CD4-positive, alpha-beta T cell (primary cell): ENCODE results near the gene PIGK. TPM values are rescaled to one million over a fixed set of nuclear protein-coding genes. Genes with fewer than 3 reads are reported as not detected.
"Not testable (repeated sequence)": the region's sequence is repeated elsewhere in the genome, so short reads cannot be mapped to it uniquely, and the experiment has no call there.

Experiments used
- ATAC-seq: fragments of 200-7000 bp; cut with Tn5 transposase; one replicate; pipeline ENCODE4 v1.10.0; 2022; ENCODE audit warnings: mild to moderate bottlenecking; ENCODE audit not compliant: poor library complexity
- CTCF ChIA-PET: fragments of 350-600 bp; sonication (Branson Sonifier 250); formaldehyde crosslinking; loops from one replicate; lab custom pipeline; 2021; ENCODE audit warnings: antibody characterized with exemption, inconsistent platforms; lab: Charles Lee
- POLR2A ChIA-PET: fragments of 350-600 bp; sonication (Branson Sonifier 250); formaldehyde crosslinking; loops from one replicate; lab custom pipeline; 2021; ENCODE audit warnings: antibody characterized with exemption, inconsistent platforms; lab: Charles Lee
- DNase-seq, 14 experiments: peaks; one replicate each; pipeline ENCODE4 v3.0.0-alpha.2; 2013 to 2020; ENCODE audit warnings: mixed read lengths in 2 of 14
- H3K27ac ChIP-seq, 2 donors: one replicate each; pipeline versions ENCODE4 v1.5.1 to v1.7.0; 2013; ENCODE audit warnings: low read length in 2 of 2, low read depth in 1 of 2, mild to moderate bottlenecking in 1 of 2
- H3K27me3 ChIP-seq, 2 experiments: 1 replicate in 1 of 2; 2 replicates in 1 of 2; pipeline versions ENCODE4 v1.6.1 to v1.7.0; 2013; ENCODE audit warnings: low read length in 2 of 2, control low read depth in 1 of 2, mild to moderate bottlenecking in 1 of 2, moderate library complexity in 1 of 2; ENCODE audit not compliant: insufficient read depth in 2 of 2, control insufficient read depth in 1 of 2
- H3K36me3 ChIP-seq: one replicate; pipeline ENCODE4 v1.6.1; 2013; ENCODE audit warnings: low read length, control low read depth; ENCODE audit not compliant: insufficient read depth
- H3K4me1 ChIP-seq: one replicate; pipeline ENCODE4 v1.6.1; 2013; ENCODE audit warnings: low read length, control low read depth; ENCODE audit not compliant: insufficient read depth
- H3K4me3 ChIP-seq: one replicate; pipeline ENCODE4 v1.5.1; 2013; ENCODE audit warnings: mild to moderate bottlenecking, low read length, moderate library complexity
- H3K9me3 ChIP-seq, 2 experiments: 1 replicate in 1 of 2; 2 replicates in 1 of 2; pipeline versions ENCODE4 v1.6.1 to v1.7.0; 2013; ENCODE audit warnings: low read length in 2 of 2, mild to moderate bottlenecking in 2 of 2, control low read depth in 1 of 2, moderate library complexity in 1 of 2; ENCODE audit not compliant: control insufficient read depth in 1 of 2, insufficient read depth in 1 of 2
- H3K27ac Mint-ChIP-seq: one replicate; pipeline ENCODE4 v1.8.0; 2020; ENCODE audit warnings: mixed read lengths
- H3K27me3 Mint-ChIP-seq: one replicate; pipeline ENCODE4 v1.8.0; 2021; ENCODE audit warnings: mixed read lengths
- H3K36me3 Mint-ChIP-seq: one replicate; pipeline ENCODE4 v1.8.0; 2021; ENCODE audit warnings: low read depth, mixed read lengths
- H3K4me1 Mint-ChIP-seq: one replicate; pipeline ENCODE4 v1.8.0; 2021; ENCODE audit warnings: low read depth, mixed read lengths
- H3K4me3 Mint-ChIP-seq: one replicate; pipeline ENCODE4 v1.8.0; 2020; ENCODE audit warnings: mild to moderate bottlenecking, mixed read lengths
- H3K9me3 Mint-ChIP-seq: one replicate; pipeline ENCODE4 v1.8.0; 2020; ENCODE audit warnings: mixed read lengths
- CTCF ChIP-seq: fragments of 200-600 bp; IDR thresholded peaks from one replicate; pipeline ENCODE4 v1.8.0; 2022; ENCODE audit warnings: antibody characterized with exemption, mild to moderate bottlenecking
- intact Hi-C, 2 experiments: fragments of 100-400 bp; cut with DNase I in 1 of 2; cut with micrococcal nuclease in 1 of 2; formaldehyde crosslinking; loops; one replicate each; pipeline versions ENCODE4 v1.15.1 to v1.9.0; 2023 to 2025; cut with DNase I, micrococcal nuclease
- total RNA-seq, 174 experiments: library from RNA in 2 of 174; stranded (reverse) in 2 of 174; gene quantifications; one replicate each; pipeline ENCODE4 v1.2.3 and lab custom pipeline; 2021 to 2026

Gene PIGK
- total RNA-seq, 2 experiments from 2014 or later: 10.1 to 10.3 TPM

DNA sequence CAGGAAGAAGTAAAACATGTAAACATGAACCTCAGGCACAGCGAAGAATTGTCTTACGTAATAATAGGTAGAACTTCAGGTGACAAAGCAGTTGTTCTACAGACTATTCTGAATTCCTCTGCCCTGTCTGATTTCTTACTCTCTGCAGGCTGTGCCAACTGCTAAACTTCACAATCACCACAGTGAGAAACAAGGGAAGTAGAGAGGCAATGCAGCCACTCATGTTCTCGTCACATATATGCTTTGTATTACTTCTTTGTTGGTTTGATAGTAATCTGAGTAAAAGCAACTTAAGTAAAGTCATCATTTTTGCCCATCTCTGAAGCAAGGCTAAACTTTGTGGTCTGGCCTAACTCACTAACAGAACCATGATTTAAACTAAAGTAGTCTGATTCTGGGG lies 21.9 kb downstream of the PIGK start:
- POLR2A ChIA-PET: no interaction called here
- Histone ChIP-seq H3K27ac (no peak overlapping the region), H3K4me1 (no peaks in the 10 kb centered on the region), H3K36me3 (no peaks in the 10 kb centered on the region), H3K27me3 (no peaks in the 10 kb centered on the region), H3K9me3 (no peaks in the 10 kb centered on the region), H3K4me3 (no peak overlapping the region)
- Mint-ChIP-seq H3K27ac (peak overlapping the region; percentile 66), H3K4me1 (peaks cover 40% of the 10 kb centered on the region), H3K4me3 (peak overlapping the region; percentile 23), H3K36me3 (peaks cover 51% of the 10 kb centered on the region), H3K9me3 (no peaks in the 10 kb centered on the region), H3K27me3 (no peaks in the 10 kb centered on the region)
- CTCF ChIA-PET: no interaction called here
- intact Hi-C loops: no loop called here
- DNase-seq (peak in 1 of 14 experiments; percentile 5), ATAC-seq (peak; percentile 78)
- TF ChIP-seq CTCF: no peak

- intact Hi-C loops: no loop called here
Observed at GRCh38 chr1:77193951-77194350, 25.3 kb downstream of the PIGK start.

DNA sequence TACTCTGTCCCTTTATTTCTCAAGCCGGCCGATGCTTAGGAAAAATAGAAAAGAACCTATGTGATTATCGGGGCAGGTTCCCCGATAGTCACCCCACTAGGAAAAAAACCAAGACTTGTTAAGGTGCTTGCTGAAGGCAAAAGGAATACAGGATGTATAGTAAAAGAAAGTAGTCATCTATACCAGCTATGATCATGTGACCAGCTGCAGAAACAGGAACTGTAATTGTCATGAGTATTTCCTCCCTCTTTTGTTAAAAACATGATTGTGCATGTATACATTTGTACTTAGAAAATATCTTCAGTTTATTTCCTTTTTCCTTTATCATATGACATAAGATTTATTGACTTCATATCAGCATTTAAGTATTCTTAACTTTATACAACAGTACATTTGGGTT lies 30.5 kb downstream of the PIGK start:
- ATAC-seq (no peak), DNase-seq (peak in 1 of 14 experiments; percentile 20)
- ChIA-PET POLR2A (no interaction called here), CTCF (no interaction called here)
- no peak for TF ChIP-seq CTCF
- no peak overlapping the region for H3K27ac ChIP-seq
- H3K9me3 Mint-ChIP-seq: peaks cover 5% of the 10 kb centered on the region
- no peaks in the 10 kb centered on the region for H3K27me3 ChIP-seq
- H3K4me3 ChIP-seq: no peak overlapping the region
- peaks cover 33% of the 10 kb centered on the region for H3K4me1 Mint-ChIP-seq
- no peaks in the 10 kb centered on the region for H3K27me3 Mint-ChIP-seq
- peaks cover 5% of the 10 kb centered on the region for H3K36me3 ChIP-seq
- intact Hi-C loops: no loop called here
- no peak overlapping the region for H3K27ac Mint-ChIP-seq
- H3K36me3 Mint-ChIP-seq: peaks cover 70% of the 10 kb centered on the region
- no peaks in the 10 kb centered on the region for H3K4me1 ChIP-seq
- H3K9me3 ChIP-seq: no peaks in the 10 kb centered on the region
- H3K4me3 Mint-ChIP-seq: no peak overlapping the region

More at GRCh38 chr1:77193951-77194350, 25.3 kb downstream of the PIGK start:
- no peak for TF ChIP-seq CTCF
- peaks cover 2% of the 10 kb centered on the region for H3K36me3 ChIP-seq
- H3K4me1 Mint-ChIP-seq: peaks cover 55% of the 10 kb centered on the region
- ChIA-PET CTCF (no interaction called here), POLR2A (no interaction called here)
- H3K27me3 Mint-ChIP-seq: no peaks in the 10 kb centered on the region
- H3K9me3 ChIP-seq: no peaks in the 10 kb centered on the region
- no peak overlapping the region for H3K27ac Mint-ChIP-seq
- no peaks in the 10 kb centered on the region for H3K9me3 Mint-ChIP-seq
- peaks cover 59% of the 10 kb centered on the region for H3K36me3 Mint-ChIP-seq
- no peak for ATAC-seq
- H3K4me1 ChIP-seq: no peaks in the 10 kb centered on the region
- H3K4me3 ChIP-seq: no peak overlapping the region
- H3K4me3 Mint-ChIP-seq: no peak overlapping the region
- H3K27ac ChIP-seq: no peak overlapping the region
- DNase-seq: no peak
- no peaks in the 10 kb centered on the region for H3K27me3 ChIP-seq

GRCh38 chr1:77186907-77187306 lies 32.3 kb downstream of the PIGK start:
- H3K9me3 Mint-ChIP-seq, H3K27me3 ChIP-seq, intact Hi-C loops, H3K9me3 ChIP-seq, DNase-seq, H3K36me3 ChIP-seq, H3K4me1 ChIP-seq, CTCF ChIA-PET, H3K27ac ChIP-seq, H3K4me3 Mint-ChIP-seq, H3K4me3 ChIP-seq, H3K27me3 Mint-ChIP-seq, ATAC-seq, POLR2A ChIA-PET, H3K27ac Mint-ChIP-seq: not testable (repeated sequence)
- Mint-ChIP-seq H3K36me3 (peaks cover 77% of the 10 kb centered on the region), H3K4me1 (peaks cover 22% of the 10 kb centered on the region)
